Hematopoietic multipotent progenitor cell treated with erythropoietin and hydrocortisone succinate and interleukin-3 and kit ligand, for 4 days (in vitro differentiated cells): Measurements from ENCODE around the gene SLC13A5.
"Not testable (repeated sequence)": the region's sequence is repeated elsewhere in the genome, so short reads cannot be mapped to it uniquely, and the experiment has no call there.

Experiments used
- DNase-seq: peaks from one replicate; pipeline ENCODE4 v3.0.0-alpha.2; 2015

The SLC13A5 gene

GRCh38 chr17:6710317-6710716 is 2.9 kb downstream of the SLC13A5 start:
- DNase-seq = no peak

GRCh38 chr17:6708357-6708961 is 4.7 kb downstream of the SLC13A5 start:
- DNase-seq = no peak

GRCh38 chr17:6706996-6707395 is 6.2 kb downstream of the SLC13A5 start:
- DNase-seq = no peak

- no peak for DNase-seq
Observed at GRCh38 chr17:6706499-6706898, 6.7 kb downstream of the SLC13A5 start.

- DNase-seq = no peak
Observed at GRCh38 chr17:6704470-6705052, 8.6 kb downstream of the SLC13A5 start.

- no peak for DNase-seq
Observed at GRCh38 chr17:6703751-6704150, 9.4 kb downstream of the SLC13A5 start.

- no peak for DNase-seq
Observed at GRCh38 chr17:6702567-6703215, 10.5 kb downstream of the SLC13A5 start.

- peak; percentile 70 for DNase-seq
Observed at GRCh38 chr17:6701719-6702118, 11.4 kb downstream of the SLC13A5 start.

- DNase-seq = no peak
Observed at GRCh38 chr17:6700948-6701307, 12.2 kb downstream of the SLC13A5 start.

GRCh38 chr17:6699997-6700947 is 12.9 kb downstream of the SLC13A5 start:
- DNase-seq = no peak

- DNase-seq = no peak
Observed at GRCh38 chr17:6698004-6698403, 15.2 kb downstream of the SLC13A5 start.

- DNase-seq = no peak
Observed at GRCh38 chr17:6696906-6697305, 16.3 kb downstream of the SLC13A5 start.

GRCh38 chr17:6695565-6695964 is 17.6 kb downstream of the SLC13A5 start:
- DNase-seq = no peak

- no peak for DNase-seq
Observed at GRCh38 chr17:6695051-6695450, 18.1 kb downstream of the SLC13A5 start.

- not testable (repeated sequence) for DNase-seq
Observed at GRCh38 chr17:6691958-6692357, 21.2 kb downstream of the SLC13A5 start.

GRCh38 chr17:6691546-6691945 is 21.6 kb downstream of the SLC13A5 start:
- no peak for DNase-seq

GRCh38 chr17:6690641-6691040 is 22.5 kb downstream of the SLC13A5 start:
- DNase-seq = no peak

- no peak for DNase-seq
Observed at GRCh38 chr17:6688944-6689343, 24.2 kb downstream of the SLC13A5 start.

GRCh38 chr17:6686026-6686425 is 27.1 kb downstream of the SLC13A5 start:
- no peak for DNase-seq

GRCh38 chr17:6684881-6685767 is 28.0 kb downstream of the SLC13A5 start:
- DNase-seq = no peak

GRCh38 chr17:6684460-6684783 is 28.7 kb downstream of the SLC13A5 start:
- DNase-seq = no peak

- DNase-seq = no peak
Observed at GRCh38 chr17:6683730-6684459, 29.3 kb downstream of the SLC13A5 start.
